HEK293T (cell line): ENCODE results near the gene CUL3.

Experiments
- CTCF ChIA-PET: fragments of 350-600 bp; formaldehyde crosslinking; extraction: SDS; loops from one replicate; lab custom pipeline; 2021; ENCODE audit warnings: antibody characterized with exemption, inconsistent platforms; lab: Yijun Ruan, JAX
- POLR2A ChIA-PET: fragments of 350-600 bp; formaldehyde crosslinking; extraction: SDS; loops from one replicate; lab custom pipeline; 2020; ENCODE audit warnings: antibody characterized with exemption, inconsistent platforms; lab: Yijun Ruan, JAX
- DNase-seq: peaks from one replicate; pipeline ENCODE4 v3.0.0; 2012; ENCODE audit warnings: mixed read lengths; ENCODE audit errors: extremely low spot score
- ARNT ChIP-seq: fragments of 450-650 bp; IDR thresholded peaks from 2 replicates; pipeline ENCODE4 v1.6.1; 2017; ENCODE audit warnings: mild to moderate bottlenecking
- BHLHE40 ChIP-seq: fragments of 450-650 bp; IDR thresholded peaks from 2 replicates; pipeline ENCODE4 v1.6.1; 2016; ENCODE audit warnings: mild to moderate bottlenecking, moderate library complexity, borderline replicate concordance
- CTBP1 ChIP-seq: fragments of 450-650 bp; IDR thresholded peaks from 2 replicates; pipeline ENCODE4 v1.6.1; 2016; ENCODE audit warnings: borderline replicate concordance
- ELF4 ChIP-seq: fragments of 450-650 bp; IDR thresholded peaks from 2 replicates; pipeline ENCODE4 v1.6.1; 2017; ENCODE audit warnings: antibody characterized with exemption
- FOXA1 ChIP-seq: fragments of 450-650 bp; IDR thresholded peaks from 2 replicates; pipeline ENCODE4 v1.6.1; 2016; ENCODE audit warnings: mild to moderate bottlenecking
- FOXK2 ChIP-seq: fragments of 450-650 bp; IDR thresholded peaks from 2 replicates; pipeline ENCODE4 v1.6.1; 2016; ENCODE audit warnings: mild to moderate bottlenecking
- FOXM1 ChIP-seq: fragments of 450-650 bp; IDR thresholded peaks from 2 replicates; pipeline ENCODE4 v1.6.1; 2017; ENCODE audit warnings: mild to moderate bottlenecking, borderline replicate concordance
- HDGF ChIP-seq: fragments of 450-650 bp; IDR thresholded peaks from 2 replicates; pipeline ENCODE4 v1.6.1; 2017; ENCODE audit warnings: antibody characterized with exemption, borderline replicate concordance
- L3MBTL2 ChIP-seq: fragments of 450-650 bp; conservative IDR thresholded peaks from 2 replicates; pipeline ENCODE4 v1.6.1; 2016; ENCODE audit warnings: mild to moderate bottlenecking
- LEF1 ChIP-seq: fragments of 450-650 bp; IDR thresholded peaks from 2 replicates; pipeline ENCODE4 v1.6.1; 2017; ENCODE audit warnings: mild to moderate bottlenecking, borderline replicate concordance
- NFRKB ChIP-seq: fragments of 450-650 bp; IDR thresholded peaks from 2 replicates; pipeline ENCODE4 v1.6.1; 2016; ENCODE audit warnings: mild to moderate bottlenecking, moderate library complexity
- PKNOX1 ChIP-seq: fragments of 450-650 bp; IDR thresholded peaks from 2 replicates; pipeline ENCODE4 v1.6.1; 2016
- SP1 ChIP-seq: fragments of 450-650 bp; IDR thresholded peaks from 2 replicates; pipeline ENCODE4 v1.6.1; 2017
- SUZ12 ChIP-seq: fragments of 450-650 bp; IDR thresholded peaks from 2 replicates; pipeline ENCODE4 v1.6.1; 2016; ENCODE audit warnings: mild to moderate bottlenecking
- TARDBP ChIP-seq: fragments of 450-650 bp; IDR thresholded peaks from 2 replicates; pipeline ENCODE4 v1.6.1; 2016
- ZNF384 ChIP-seq: fragments of 450-650 bp; IDR thresholded peaks from 2 replicates; pipeline ENCODE4 v1.6.1; 2016

The CUL3 gene

GRCh38 chr2:224438726-224439125 lies 146.4 kb downstream of the CUL3 start:
- TF ChIP-seq HDGF (no peak), FOXA1 (no peak), ZNF384 (no peak), ELF4 (no peak), FOXM1 (no peak)
- POLR2A ChIA-PET, result no interaction called here
- CTCF ChIA-PET, result no interaction called here
- no peak for DNase-seq

GRCh38 chr2:224436634-224437033 lies 148.5 kb downstream of the CUL3 start:
- DNase-seq, result no peak
- TF ChIP-seq L3MBTL2 (no peak), FOXK2 (no peak), ZNF384 (no peak)
- ChIA-PET POLR2A (no interaction called here), CTCF (no interaction called here)

GRCh38 chr2:224434618-224435017 lies 150.5 kb downstream of the CUL3 start:
- DNase-seq, result no peak
- ChIA-PET POLR2A (no interaction called here), CTCF (no interaction called here)
- no peak for TF ChIP-seq FOXM1
- TF ChIP-seq PKNOX1, result no peak
- TF ChIP-seq SP1, result no peak
- no peak for TF ChIP-seq CTBP1

GRCh38 chr2:224433442-224433841 lies 151.7 kb downstream of the CUL3 start:
- ChIA-PET CTCF (no interaction called here), POLR2A (no interaction called here)
- TF ChIP-seq TARDBP, result no peak
- no peak for TF ChIP-seq SUZ12
- TF ChIP-seq BHLHE40, result no peak
- no peak for TF ChIP-seq ARNT
- no peak for TF ChIP-seq LEF1
- no peak for TF ChIP-seq L3MBTL2
- TF ChIP-seq NFRKB, result no peak
- TF ChIP-seq ZNF384, result no peak
- no peak for TF ChIP-seq PKNOX1
- no peak for TF ChIP-seq FOXM1
- no peak for TF ChIP-seq FOXK2
- no peak for TF ChIP-seq FOXA1

GRCh38 chr2:224432003-224432579 lies 153.1 kb downstream of the CUL3 start:
- TF ChIP-seq FOXM1 (no peak), TARDBP (no peak), ELF4 (no peak), ARNT (no peak), SUZ12 (no peak), FOXA1 (no peak), NFRKB (no peak), LEF1 (no peak), FOXK2 (no peak), ZNF384 (no peak), SP1 (no peak), HDGF (no peak), PKNOX1 (no peak), L3MBTL2 (no peak), BHLHE40 (no peak), CTBP1 (no peak)
- ChIA-PET CTCF (no interaction called here), POLR2A (no interaction called here)
- no peak for DNase-seq

More at GRCh38 chr2:224433442-224433841, 151.7 kb downstream of the CUL3 start:
- DNase-seq, result no peak

- DNase-seq, result no peak
- ChIA-PET CTCF (no interaction called here), POLR2A (no interaction called here)
- no peak for TF ChIP-seq ARNT
- no peak for TF ChIP-seq ZNF384
- TF ChIP-seq TARDBP, result no peak
- TF ChIP-seq ELF4, result no peak
- no peak for TF ChIP-seq PKNOX1
- no peak for TF ChIP-seq SP1
- no peak for TF ChIP-seq L3MBTL2
- no peak for TF ChIP-seq SUZ12
- no peak for TF ChIP-seq FOXA1
- no peak for TF ChIP-seq HDGF
- TF ChIP-seq CTBP1, result no peak
- TF ChIP-seq BHLHE40, result no peak
- TF ChIP-seq NFRKB, result no peak
- TF ChIP-seq FOXK2, result no peak
- no peak for TF ChIP-seq LEF1
- TF ChIP-seq FOXM1, result no peak
These were observed 155.7 kb downstream of the CUL3 start for GRCh38 chr2:224429441-224429810.
